Activated naive CD4-positive, alpha-beta T cell treated with anti-CD3 and anti-CD28 coated beads, Interleukin-2, amount 50 U/mL, for 24 hours (primary cell): ENCODE data around the gene UST.

Source experiments
- H3K27ac Mint-ChIP-seq: one replicate; pipeline ENCODE4 v1.8.0; 2021; ENCODE audit warnings: mild to moderate bottlenecking, mixed read lengths
- H3K27me3 Mint-ChIP-seq: one replicate; pipeline ENCODE4 v1.8.0; 2021; ENCODE audit warnings: mixed read lengths
- H3K36me3 Mint-ChIP-seq: one replicate; pipeline ENCODE4 v1.8.0; 2021; ENCODE audit warnings: mixed read lengths
- H3K4me1 Mint-ChIP-seq: one replicate; pipeline ENCODE4 v1.8.0; 2021; ENCODE audit warnings: mixed read lengths
- H3K4me3 Mint-ChIP-seq: one replicate; pipeline ENCODE4 v1.8.0; 2021; ENCODE audit warnings: mild to moderate bottlenecking, mixed read lengths
- H3K9me3 Mint-ChIP-seq: one replicate; pipeline ENCODE4 v1.8.0; 2021; ENCODE audit warnings: mixed read lengths

Gene UST

GRCh38 chr6:149060985-149061760, 314.3 kb downstream of the UST start:
- H3K36me3 Mint-ChIP-seq: no peaks in the 10 kb centered on the region
- no peaks in the 10 kb centered on the region for H3K9me3 Mint-ChIP-seq
- H3K4me1 Mint-ChIP-seq: peaks cover 39% of the 10 kb centered on the region
- no peaks in the 10 kb centered on the region for H3K27me3 Mint-ChIP-seq
- H3K27ac Mint-ChIP-seq: peak overlapping the region; percentile 46
- H3K4me3 Mint-ChIP-seq: peak overlapping the region; percentile 75

- no peaks in the 10 kb centered on the region for H3K36me3 Mint-ChIP-seq
- no peaks in the 10 kb centered on the region for H3K9me3 Mint-ChIP-seq
- H3K4me3 Mint-ChIP-seq: no peak overlapping the region
- H3K27me3 Mint-ChIP-seq: no peaks in the 10 kb centered on the region
- peaks cover 47% of the 10 kb centered on the region for H3K4me1 Mint-ChIP-seq
- no peak overlapping the region for H3K27ac Mint-ChIP-seq
These were observed 315.1 kb downstream of the UST start for GRCh38 chr6:149061930-149062329.

GRCh38 chr6:149062653-149063348, 316.0 kb downstream of the UST start:
- Mint-ChIP-seq H3K27me3 (no peaks in the 10 kb centered on the region), H3K4me1 (peaks cover 46% of the 10 kb centered on the region), H3K9me3 (no peaks in the 10 kb centered on the region), H3K36me3 (no peaks in the 10 kb centered on the region), H3K4me3 (no peak overlapping the region), H3K27ac (no peak overlapping the region)

GRCh38 chr6:149063468-149063867, 316.6 kb downstream of the UST start:
- Mint-ChIP-seq H3K27me3 (no peaks in the 10 kb centered on the region), H3K4me1 (peaks cover 46% of the 10 kb centered on the region), H3K36me3 (no peaks in the 10 kb centered on the region), H3K27ac (no peak overlapping the region), H3K9me3 (no peaks in the 10 kb centered on the region), H3K4me3 (no peak overlapping the region)

GRCh38 chr6:149064001-149064659, 317.3 kb downstream of the UST start:
- no peaks in the 10 kb centered on the region for H3K27me3 Mint-ChIP-seq
- no peaks in the 10 kb centered on the region for H3K36me3 Mint-ChIP-seq
- H3K9me3 Mint-ChIP-seq: no peaks in the 10 kb centered on the region
- no peak overlapping the region for H3K4me3 Mint-ChIP-seq
- no peak overlapping the region for H3K27ac Mint-ChIP-seq
- H3K4me1 Mint-ChIP-seq: peaks cover 46% of the 10 kb centered on the region

- Mint-ChIP-seq H3K4me1 (peaks cover 41% of the 10 kb centered on the region), H3K27me3 (no peaks in the 10 kb centered on the region), H3K27ac (no peak overlapping the region), H3K36me3 (no peaks in the 10 kb centered on the region), H3K9me3 (no peaks in the 10 kb centered on the region), H3K4me3 (no peak overlapping the region)
These were observed 317.8 kb downstream of the UST start for GRCh38 chr6:149064660-149065015.

GRCh38 chr6:149065121-149065520, 318.3 kb downstream of the UST start:
- no peak overlapping the region for H3K27ac Mint-ChIP-seq
- peaks cover 36% of the 10 kb centered on the region for H3K4me1 Mint-ChIP-seq
- H3K27me3 Mint-ChIP-seq: no peaks in the 10 kb centered on the region

GRCh38 chr6:149065658-149066556, 319.1 kb downstream of the UST start:
- Mint-ChIP-seq H3K4me1 (peaks cover 28% of the 10 kb centered on the region), H3K27ac (peak overlapping the region; percentile 97), H3K36me3 (no peaks in the 10 kb centered on the region), H3K27me3 (no peaks in the 10 kb centered on the region), H3K4me3 (peak overlapping the region; percentile 60), H3K9me3 (no peaks in the 10 kb centered on the region)

More at GRCh38 chr6:149065121-149065520, 318.3 kb downstream of the UST start:
- Mint-ChIP-seq H3K4me3 (no peak overlapping the region), H3K36me3 (no peaks in the 10 kb centered on the region), H3K9me3 (no peaks in the 10 kb centered on the region)

- Mint-ChIP-seq H3K36me3 (no peaks in the 10 kb centered on the region), H3K9me3 (no peaks in the 10 kb centered on the region), H3K4me3 (no peak overlapping the region), H3K27ac (no peak overlapping the region), H3K4me1 (peaks cover 16% of the 10 kb centered on the region), H3K27me3 (no peaks in the 10 kb centered on the region)
These were observed 325.2 kb downstream of the UST start for GRCh38 chr6:149071997-149072396.

GRCh38 chr6:149074832-149075258, 328.0 kb downstream of the UST start:
- Mint-ChIP-seq H3K27ac (no peak overlapping the region), H3K36me3 (no peaks in the 10 kb centered on the region), H3K4me1 (peaks cover 19% of the 10 kb centered on the region), H3K4me3 (no peak overlapping the region), H3K9me3 (no peaks in the 10 kb centered on the region), H3K27me3 (no peaks in the 10 kb centered on the region)

GRCh38 chr6:149075616-149076354, 329.0 kb downstream of the UST start:
- Mint-ChIP-seq H3K4me3 (no peak overlapping the region), H3K4me1 (peaks cover 19% of the 10 kb centered on the region), H3K9me3 (no peaks in the 10 kb centered on the region), H3K36me3 (no peaks in the 10 kb centered on the region), H3K27ac (peak overlapping the region; percentile 66), H3K27me3 (no peaks in the 10 kb centered on the region)

GRCh38 chr6:149076355-149076734, 329.5 kb downstream of the UST start:
- no peaks in the 10 kb centered on the region for H3K36me3 Mint-ChIP-seq
- peaks cover 19% of the 10 kb centered on the region for H3K4me1 Mint-ChIP-seq
- no peaks in the 10 kb centered on the region for H3K27me3 Mint-ChIP-seq
- no peak overlapping the region for H3K27ac Mint-ChIP-seq
- H3K9me3 Mint-ChIP-seq: no peaks in the 10 kb centered on the region
- no peak overlapping the region for H3K4me3 Mint-ChIP-seq

GRCh38 chr6:149077208-149077607, 330.4 kb downstream of the UST start:
- Mint-ChIP-seq H3K27ac (peak overlapping the region; percentile 70), H3K4me1 (peaks cover 21% of the 10 kb centered on the region), H3K27me3 (no peaks in the 10 kb centered on the region), H3K36me3 (no peaks in the 10 kb centered on the region), H3K9me3 (no peaks in the 10 kb centered on the region), H3K4me3 (peak overlapping the region; percentile 30)

- H3K27me3 Mint-ChIP-seq: no peaks in the 10 kb centered on the region
- H3K4me3 Mint-ChIP-seq: no peak overlapping the region
- peaks cover 32% of the 10 kb centered on the region for H3K4me1 Mint-ChIP-seq
- H3K9me3 Mint-ChIP-seq: no peaks in the 10 kb centered on the region
- H3K36me3 Mint-ChIP-seq: no peaks in the 10 kb centered on the region
- H3K27ac Mint-ChIP-seq: no peak overlapping the region
These were observed 331.5 kb downstream of the UST start for GRCh38 chr6:149078211-149078782.
